Urothelium cell line (cell line): ENCODE results near the gene TMEFF2.
A peak's percentile ranks its signal among the peaks of the same experiment; 100 is the strongest.

Source experiments
- DNase-seq: peaks from one replicate; pipeline ENCODE4 v3.0.0; 2011; ENCODE audit warnings: low spot score, mixed read lengths
- FAIRE-seq: peaks from 2 replicates; lab custom pipeline; 2011; peaks lifted over from hg19 to GRCh38; lab: Jason Lieb, UNC

Gene TMEFF2, protein sequence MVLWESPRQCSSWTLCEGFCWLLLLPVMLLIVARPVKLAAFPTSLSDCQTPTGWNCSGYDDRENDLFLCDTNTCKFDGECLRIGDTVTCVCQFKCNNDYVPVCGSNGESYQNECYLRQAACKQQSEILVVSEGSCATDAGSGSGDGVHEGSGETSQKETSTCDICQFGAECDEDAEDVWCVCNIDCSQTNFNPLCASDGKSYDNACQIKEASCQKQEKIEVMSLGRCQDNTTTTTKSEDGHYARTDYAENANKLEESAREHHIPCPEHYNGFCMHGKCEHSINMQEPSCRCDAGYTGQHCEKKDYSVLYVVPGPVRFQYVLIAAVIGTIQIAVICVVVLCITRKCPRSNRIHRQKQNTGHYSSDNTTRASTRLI

DNA sequence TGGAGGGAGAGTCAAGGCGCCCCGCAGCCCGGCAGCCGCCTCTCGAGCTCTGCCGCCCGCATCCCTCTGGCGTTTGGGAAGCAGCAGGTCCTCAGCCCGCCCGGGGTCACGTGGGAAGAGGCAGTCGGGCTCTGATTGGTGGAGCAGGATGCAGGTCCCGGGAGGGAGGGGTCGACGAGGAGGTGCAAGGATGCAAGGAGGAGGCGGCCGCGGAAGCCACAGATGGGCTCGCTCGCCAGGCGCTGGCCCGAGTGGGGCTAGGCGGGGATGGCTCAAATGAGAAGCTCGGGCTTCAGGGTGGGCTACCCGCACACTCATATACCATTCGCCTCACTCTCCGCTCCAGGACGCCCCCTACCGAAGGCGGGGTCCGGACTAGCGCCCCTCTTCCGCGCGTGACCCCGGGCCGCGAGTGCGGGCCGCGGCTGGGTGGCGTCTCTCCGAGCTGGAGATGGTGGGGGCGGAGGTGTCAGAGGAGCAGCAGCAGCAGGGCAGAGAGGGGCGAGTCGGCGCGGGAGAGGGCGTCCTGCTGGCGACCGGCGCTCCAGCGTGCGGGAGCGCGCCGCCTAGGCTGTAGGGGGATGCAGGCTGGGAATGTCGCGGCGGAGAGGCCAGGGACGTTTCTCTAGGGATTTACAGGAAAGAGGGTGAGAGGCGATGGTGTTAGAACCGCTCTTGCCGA lies at the start of gene TMEFF2:
Gene TMEFF2 (minus strand): TSS at position 68 of the 682 bp plus-strand sequence. CDS start 409 bp downstream, outside the sequence.
- no peak for FAIRE-seq

GRCh38 chr2:192243488-192243887 lies 48.8 kb upstream of the TMEFF2 start:
- peak; percentile 39 for DNase-seq
- FAIRE-seq = no peak

More for the DNA sequence above, at the start of gene TMEFF2:
- no peak for DNase-seq

DNA sequence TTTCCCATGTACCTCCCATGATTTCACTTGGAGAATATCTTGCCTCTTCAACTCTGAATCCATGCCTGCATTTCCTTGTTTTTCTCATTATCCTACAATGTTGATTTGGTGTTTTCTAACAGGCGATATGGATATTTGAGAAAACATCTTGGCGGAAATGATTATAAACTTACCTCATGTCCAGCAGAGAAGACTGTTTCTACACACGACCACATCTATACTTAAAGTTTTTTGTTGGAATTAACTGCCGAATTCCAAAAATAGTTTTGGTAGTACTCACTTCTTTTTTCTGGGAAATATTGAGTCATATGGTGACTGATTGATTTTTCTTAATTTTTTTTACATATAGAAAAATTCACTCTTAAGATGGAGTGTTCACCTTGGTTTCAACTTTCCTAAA lies 41.4 kb upstream of the TMEFF2 start:
- peak; percentile 20 for DNase-seq
- FAIRE-seq = no peak

- no peak for DNase-seq
- FAIRE-seq = peak; percentile 9
These were observed 36.2 kb upstream of the TMEFF2 start for GRCh38 chr2:192230889-192231453.

- FAIRE-seq (no peak), DNase-seq (no peak)
These were observed 34.0 kb upstream of the TMEFF2 start for GRCh38 chr2:192228685-192229084.

- FAIRE-seq = no peak
- DNase-seq = no peak
These were observed 24.2 kb upstream of the TMEFF2 start for GRCh38 chr2:192218970-192219369.

GRCh38 chr2:192218377-192218776 lies 23.6 kb upstream of the TMEFF2 start:
- FAIRE-seq = no peak

GRCh38 chr2:192216336-192216735 lies 21.6 kb upstream of the TMEFF2 start:
- DNase-seq (no peak), FAIRE-seq (no peak)

More at GRCh38 chr2:192218377-192218776, 23.6 kb upstream of the TMEFF2 start:
- DNase-seq = no peak

- DNase-seq (no peak), FAIRE-seq (no peak)
These were observed 20.6 kb upstream of the TMEFF2 start for GRCh38 chr2:192215096-192215877.

DNA sequence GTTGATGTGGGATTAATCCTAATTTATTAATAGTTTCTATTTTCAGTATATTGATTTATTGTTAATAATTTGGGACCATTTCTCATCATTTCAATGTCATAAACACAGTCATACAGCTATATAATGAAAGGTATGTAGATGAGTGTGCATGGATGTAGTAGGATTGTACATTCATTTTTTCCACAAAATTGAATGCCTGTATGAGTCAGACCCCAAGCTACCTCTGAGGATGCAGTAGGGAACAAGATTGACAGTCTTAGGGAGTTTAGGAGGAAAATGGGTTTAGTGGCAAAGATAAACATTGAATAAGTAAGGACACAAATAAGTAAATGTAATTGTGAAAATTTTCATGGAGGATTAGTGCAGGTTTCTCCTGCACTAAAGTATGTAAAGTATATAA lies 14.1 kb upstream of the TMEFF2 start:
- FAIRE-seq (no peak), DNase-seq (no peak)

- DNase-seq (no peak), FAIRE-seq (peak; percentile 27)
These were observed 11.7 kb upstream of the TMEFF2 start for GRCh38 chr2:192206399-192206798.

DNA sequence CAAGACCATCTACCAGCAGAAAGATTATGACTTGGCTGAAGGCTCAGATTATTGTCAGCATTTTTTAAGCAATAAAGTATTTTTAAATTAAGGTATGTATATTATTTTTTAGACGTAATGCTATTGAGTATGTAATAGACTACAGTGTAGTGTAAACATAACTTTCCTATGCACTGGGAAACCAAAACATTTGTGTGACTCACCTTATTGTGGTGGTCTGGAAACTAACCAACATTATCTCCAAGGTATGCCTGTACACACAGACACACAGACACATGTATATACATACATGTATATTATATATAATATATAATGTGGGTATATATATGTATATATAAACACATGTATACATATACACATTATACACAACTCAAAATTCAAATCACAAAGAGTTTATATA lies 9.1 kb upstream of the TMEFF2 start:
- DNase-seq (no peak), FAIRE-seq (no peak)

DNA sequence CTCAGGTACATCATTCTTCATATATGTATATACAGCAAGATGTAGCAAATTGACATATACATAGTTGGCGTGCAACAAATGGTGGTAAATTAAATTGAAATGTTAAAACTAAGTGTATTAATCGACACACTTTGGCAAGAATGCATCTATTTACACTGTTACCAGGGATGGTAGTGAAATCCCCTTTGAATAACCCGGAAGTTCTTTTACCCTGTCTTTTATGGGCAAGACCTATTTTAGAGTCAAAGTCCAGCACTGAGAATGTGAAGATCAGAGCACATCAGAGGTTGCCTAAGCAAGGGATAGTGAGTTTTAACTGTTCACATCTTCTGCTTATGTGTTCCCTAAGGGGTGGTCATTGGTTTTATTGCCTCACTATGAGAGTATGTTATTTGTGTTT lies 7.6 kb upstream of the TMEFF2 start:
- DNase-seq = no peak
- FAIRE-seq = no peak

- DNase-seq (no peak), FAIRE-seq (no peak)
These were observed 6.4 kb upstream of the TMEFF2 start for GRCh38 chr2:192201116-192201515.

DNA sequence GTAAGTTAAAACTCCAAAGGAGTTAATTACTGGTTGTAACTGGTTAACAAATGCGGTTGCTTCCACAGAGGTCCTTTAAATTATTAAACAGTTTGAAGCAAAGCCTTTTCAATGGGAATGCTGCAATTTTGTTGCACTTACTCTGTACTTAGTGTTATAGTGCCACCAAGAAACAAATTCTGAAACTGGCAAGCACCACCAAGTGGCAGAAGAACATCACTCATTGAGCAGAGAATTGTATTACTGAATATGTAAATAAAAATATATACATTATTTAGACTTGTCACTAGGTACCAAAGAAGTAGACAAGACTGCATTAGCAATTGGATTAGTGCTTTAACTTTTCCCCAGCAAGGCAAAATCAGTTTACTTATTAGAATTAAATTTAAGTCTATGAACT lies 2.6 kb upstream of the TMEFF2 start:
- DNase-seq (no peak), FAIRE-seq (no peak)

- no peak for DNase-seq
These were observed 1.9 kb upstream of the TMEFF2 start for GRCh38 chr2:192196421-192197194.

DNA sequence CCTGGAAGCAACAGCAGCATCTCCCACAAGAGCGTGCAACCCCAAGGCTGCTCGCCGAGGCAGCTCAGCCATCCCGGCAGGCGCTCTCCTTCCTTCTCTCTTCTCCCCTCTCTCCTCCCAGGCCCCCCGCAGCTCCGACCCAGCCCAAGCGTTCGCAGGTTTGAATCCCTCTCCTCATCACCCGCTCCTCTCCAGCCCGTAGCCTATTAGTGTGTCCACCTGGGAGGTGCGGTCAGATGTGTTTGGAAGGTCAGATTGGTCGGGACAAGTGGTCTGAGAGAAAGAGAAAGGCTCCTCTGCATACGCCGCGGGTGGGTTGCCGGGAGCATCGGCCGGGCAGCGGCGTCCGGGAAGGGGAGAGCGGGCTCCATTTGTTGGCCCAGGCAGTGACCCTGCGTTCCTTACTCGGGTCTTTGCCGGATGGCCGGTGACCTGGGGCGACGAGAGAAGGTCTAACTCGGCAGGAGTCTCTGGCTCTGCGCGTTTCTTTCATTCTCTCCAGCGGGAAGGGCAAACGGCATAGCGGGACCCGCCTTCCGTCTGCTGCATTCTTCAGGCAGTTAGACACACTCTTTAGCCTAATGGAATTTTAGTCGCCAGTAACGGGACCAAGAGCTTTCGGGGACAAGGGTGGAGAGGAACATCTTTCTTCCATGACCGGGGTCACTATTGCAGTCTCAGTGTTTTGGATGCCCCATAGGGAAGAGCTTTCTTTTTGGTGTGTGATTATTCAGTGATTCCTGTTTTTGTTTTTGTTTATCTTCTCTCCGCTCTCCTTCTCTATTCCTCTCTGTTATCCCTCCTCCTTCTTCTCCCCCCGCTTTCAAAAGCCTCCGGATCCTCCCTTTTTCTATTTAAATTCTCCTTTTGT lies 1.1 kb upstream of the TMEFF2 start:
- DNase-seq = peak; percentile 29
- no peak for FAIRE-seq

More at GRCh38 chr2:192196421-192197194, 1.9 kb upstream of the TMEFF2 start:
- FAIRE-seq = no peak

DNA sequence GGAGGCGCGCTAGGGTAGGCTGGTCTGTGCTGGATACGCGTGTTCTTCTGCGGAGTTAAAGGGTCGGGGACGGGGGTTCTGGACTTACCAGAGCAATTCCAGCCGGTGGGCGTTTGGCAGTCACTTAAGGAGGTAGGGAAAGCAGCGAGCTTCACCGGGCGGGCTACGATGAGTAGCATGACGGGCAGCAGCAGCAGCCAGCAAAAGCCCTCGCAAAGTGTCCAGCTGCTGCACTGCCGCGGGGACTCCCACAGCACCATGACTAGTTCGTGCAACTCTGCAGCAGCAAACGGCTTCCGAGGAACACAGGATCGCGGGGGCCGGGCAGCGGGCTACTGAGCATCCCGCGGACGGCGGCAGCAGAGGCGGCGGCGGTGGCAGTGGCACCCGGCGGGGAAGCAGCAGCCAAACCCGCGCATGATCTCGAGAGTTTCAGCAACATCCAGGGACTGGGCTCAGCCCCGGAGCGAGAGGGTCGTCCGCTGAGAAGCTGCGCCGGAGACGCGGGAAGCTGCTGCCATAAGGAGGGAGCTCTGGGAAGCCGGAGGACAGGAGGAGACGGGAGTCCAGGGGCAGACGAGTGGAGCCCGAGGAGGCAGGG lies 368 bp downstream of the TMEFF2 start:
- no peak for FAIRE-seq
- no peak for DNase-seq

DNA sequence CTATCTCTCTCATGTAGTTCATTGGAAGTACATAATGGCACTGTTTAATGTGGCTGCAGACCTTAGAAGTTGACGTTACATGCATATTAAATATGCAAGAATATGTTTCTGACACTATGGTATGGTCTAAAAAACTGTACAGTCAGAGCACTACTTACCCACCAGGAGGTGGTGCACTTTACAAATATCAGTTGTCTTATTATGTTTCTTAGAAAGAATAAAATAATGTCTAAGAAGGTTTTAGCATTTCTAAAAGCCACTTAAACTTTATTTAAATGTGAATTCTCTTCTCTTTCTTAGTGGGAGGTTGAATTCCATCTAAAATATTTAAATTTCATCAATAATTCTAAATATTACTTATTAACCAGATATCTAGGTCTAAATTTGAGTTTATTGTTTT lies 4.3 kb downstream of the TMEFF2 start:
- no peak for FAIRE-seq
- DNase-seq = no peak
